Left colon (tissue), 2 donors: ENCODE data around the gene RIMKLB. TPM values are rescaled to one million over a fixed set of nuclear protein-coding genes. Genes with fewer than 3 reads are reported as not detected.

Experiments used
- ATAC-seq: fragments of 200-7000 bp; cut with Tn5 transposase; one replicate; pipeline ENCODE4 v1.9.1; 2020; ENCODE audit warnings: mild to moderate bottlenecking, moderate library complexity
- DNase-seq, 2 donors: peaks; one replicate each; pipeline ENCODE4 v3.0.0-alpha.2; 2020
- intact Hi-C, 2 donors: fragments of 100-400 bp; cut with DNase I in 1 of 2; cut with micrococcal nuclease in 1 of 2; formaldehyde crosslinking; loops; one replicate each; pipeline versions ENCODE4 v1.11.2 to v1.14.0; 2022; cut with DNase I, micrococcal nuclease
- total RNA-seq, 2 donors: library from RNA; stranded (reverse); fragmentation: NEBNext Ultra II Directional; extraction: Animal tissue kit (Norgen Biotek cat#: 25700); gene quantifications; one replicate each; pipeline ENCODE4 v1.2.1, GENCODE V29; 2021
- donor health status: DM: no; HTN: no; CAD: no.
- donor health status: DM: yes; HTN: yes; CAD: no.

RIMKLB gene
- total RNA-seq, 2 donors from 2014 or later: 4.9 to 8.9 TPM

DNA sequence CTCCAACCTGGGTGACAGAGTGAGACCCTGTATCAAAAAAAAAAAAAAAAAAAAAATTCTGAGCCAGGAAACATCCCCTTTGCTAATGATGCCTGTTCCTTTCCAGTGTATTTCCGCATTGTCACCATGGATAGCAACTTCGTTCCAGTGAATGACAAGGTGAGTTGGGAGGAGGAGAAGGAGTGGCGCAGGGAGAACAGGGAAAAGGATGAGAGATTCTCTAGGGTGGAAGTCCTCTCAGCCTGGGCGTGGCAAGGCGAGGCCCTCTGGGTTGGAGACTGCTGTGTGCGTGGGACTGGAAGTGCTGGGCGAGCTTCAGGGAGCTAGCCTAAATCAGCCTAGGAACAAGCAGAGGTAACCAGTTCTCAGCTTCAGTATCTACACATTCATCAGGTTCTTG, 131.8 kb downstream of the RIMKLB start:
- ATAC-seq (no peak), DNase-seq (no peak)
- intact Hi-C loops: loop anchor here in 1 of 2 donors (10.0 kb wide), 1 partner anchor 145 kb away; no protein-coding TSS in a partner anchor

GRCh38 chr12:8831116-8831515, 133.3 kb downstream of the RIMKLB start:
- intact Hi-C loops: no loop called here
- DNase-seq (no peak), ATAC-seq (no peak)

DNA sequence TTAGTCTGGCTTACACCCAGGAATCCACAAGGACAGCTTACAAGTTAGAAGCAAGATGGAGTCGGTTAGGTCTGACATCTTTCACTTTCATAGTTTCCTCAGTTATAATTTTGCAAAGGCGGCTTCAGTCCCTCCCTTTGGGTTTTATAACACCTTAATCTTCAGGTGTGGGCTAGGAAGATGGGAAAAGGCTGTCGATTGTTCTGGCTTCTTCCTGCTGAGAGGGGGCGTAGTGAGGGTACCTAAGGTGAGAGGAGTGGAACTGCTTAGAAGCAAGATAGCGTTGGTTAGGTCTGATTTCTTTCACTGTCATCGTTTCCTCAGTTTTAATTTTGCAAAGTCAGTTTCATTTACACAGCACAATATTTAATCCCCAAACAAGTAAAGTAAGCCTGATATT, 134.7 kb downstream of the RIMKLB start:
- intact Hi-C loops: no loop called here
- ATAC-seq (no peak), DNase-seq (no peak)

Other genes starting within 250 kb of the RIMKLB start
- not detected for gene CLEC6A, start 242.0 kb upstream of the RIMKLB start, total RNA-seq
- gene CLEC4D, start 184.5 kb upstream of the RIMKLB start, total RNA-seq: under 1 TPM in 1 of 2 donors, not detected in 1; 0.15 TPM
- gene CLEC4E, start 157.1 kb upstream of the RIMKLB start, total RNA-seq: not detected
- not detected for gene AICDA, start 85.1 kb upstream of the RIMKLB start, total RNA-seq
- 10 to 100 TPM; 10.9 to 18.4 TPM for gene MFAP5, start 35.2 kb upstream of the RIMKLB start, total RNA-seq
- not detected for gene A2ML1, start 124.6 kb downstream of the RIMKLB start, total RNA-seq
- gene PHC1, start 216.5 kb downstream of the RIMKLB start, total RNA-seq: 1 to 10 TPM; 5.2 to 8.5 TPM